Choroid plexus epithelial cell (primary cell): ENCODE data around the gene TLCD3A.

ENCODE experiments used
- DNase-seq: peaks from one replicate; pipeline ENCODE4 v3.0.0-alpha.2; 2010; ENCODE audit warnings: low read depth
- H3K4me3 ChIP-seq: 2 replicates; pipeline ENCODE4 v1.5.1; 2011; ENCODE audit warnings: low read depth, mild to moderate bottlenecking, control low read depth, low read length, moderate library complexity
- TF ChIP-seq, protein P1 (sequence below): conservative IDR thresholded peaks from 2 replicates; pipeline ENCODE4 v1.5.1; 2011; ENCODE audit warnings: low read depth, mild to moderate bottlenecking, control low read depth, inconsistent platforms, low read length, moderate library complexity

TLCD3A gene

DNA sequence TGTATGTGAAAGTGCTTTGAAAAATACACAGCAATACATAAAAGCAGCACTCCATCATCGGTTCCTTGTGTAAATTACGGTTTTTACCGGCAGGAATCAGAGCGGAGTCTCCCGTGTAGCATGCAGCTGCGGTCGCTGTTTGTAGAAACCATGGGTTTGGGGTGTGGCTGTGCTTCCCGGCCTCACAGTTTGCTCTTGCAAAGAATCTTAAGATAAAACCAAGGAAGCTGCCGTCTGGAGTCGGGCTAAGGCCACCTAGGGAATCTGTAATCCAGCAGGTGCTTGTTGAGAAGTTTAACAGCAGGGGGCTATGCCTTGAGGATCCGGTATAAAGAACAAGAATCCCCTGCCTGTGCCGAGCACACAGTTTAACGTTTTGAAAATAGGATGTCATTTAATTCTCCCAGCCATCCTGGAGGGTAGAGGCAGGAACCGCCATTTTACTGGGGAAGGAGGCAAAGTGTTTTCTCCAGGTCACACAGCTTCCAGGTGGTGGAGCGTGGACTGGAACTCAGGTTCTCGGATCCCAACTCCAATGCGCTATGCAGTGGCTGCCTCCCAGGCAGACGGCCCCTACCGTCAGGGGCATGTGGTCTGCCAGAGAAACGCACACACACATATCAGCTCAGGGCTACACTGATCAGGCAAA lies 6.0 kb upstream of the TLCD3A start:
- peak; percentile 32 for DNase-seq
- TF ChIP-seq, protein P1, sequence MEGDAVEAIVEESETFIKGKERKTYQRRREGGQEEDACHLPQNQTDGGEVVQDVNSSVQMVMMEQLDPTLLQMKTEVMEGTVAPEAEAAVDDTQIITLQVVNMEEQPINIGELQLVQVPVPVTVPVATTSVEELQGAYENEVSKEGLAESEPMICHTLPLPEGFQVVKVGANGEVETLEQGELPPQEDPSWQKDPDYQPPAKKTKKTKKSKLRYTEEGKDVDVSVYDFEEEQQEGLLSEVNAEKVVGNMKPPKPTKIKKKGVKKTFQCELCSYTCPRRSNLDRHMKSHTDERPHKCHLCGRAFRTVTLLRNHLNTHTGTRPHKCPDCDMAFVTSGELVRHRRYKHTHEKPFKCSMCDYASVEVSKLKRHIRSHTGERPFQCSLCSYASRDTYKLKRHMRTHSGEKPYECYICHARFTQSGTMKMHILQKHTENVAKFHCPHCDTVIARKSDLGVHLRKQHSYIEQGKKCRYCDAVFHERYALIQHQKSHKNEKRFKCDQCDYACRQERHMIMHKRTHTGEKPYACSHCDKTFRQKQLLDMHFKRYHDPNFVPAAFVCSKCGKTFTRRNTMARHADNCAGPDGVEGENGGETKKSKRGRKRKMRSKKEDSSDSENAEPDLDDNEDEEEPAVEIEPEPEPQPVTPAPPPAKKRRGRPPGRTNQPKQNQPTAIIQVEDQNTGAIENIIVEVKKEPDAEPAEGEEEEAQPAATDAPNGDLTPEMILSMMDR: no peak
- no peak overlapping the region for H3K4me3 ChIP-seq

DNA sequence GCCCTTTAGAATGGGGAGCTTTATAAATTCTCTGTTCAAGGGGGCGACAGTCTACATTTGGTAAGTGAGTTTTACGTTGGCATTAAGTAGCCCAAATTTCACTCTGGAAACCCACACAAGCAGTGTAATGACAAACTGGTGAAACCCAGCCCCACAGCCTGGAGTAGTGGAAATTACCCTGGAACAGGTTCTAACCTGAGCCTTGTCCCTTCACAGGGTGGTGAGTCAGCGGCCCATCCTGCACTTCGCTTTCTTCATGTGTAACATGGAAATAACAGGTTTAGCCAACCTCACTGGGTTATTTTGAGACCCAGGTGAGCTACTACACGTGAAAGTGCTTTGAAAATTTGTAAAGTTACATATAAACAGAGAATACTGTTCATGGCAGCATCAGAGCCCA lies 3.5 kb upstream of the TLCD3A start:
- TF ChIP-seq, protein P1: no peak

DNA sequence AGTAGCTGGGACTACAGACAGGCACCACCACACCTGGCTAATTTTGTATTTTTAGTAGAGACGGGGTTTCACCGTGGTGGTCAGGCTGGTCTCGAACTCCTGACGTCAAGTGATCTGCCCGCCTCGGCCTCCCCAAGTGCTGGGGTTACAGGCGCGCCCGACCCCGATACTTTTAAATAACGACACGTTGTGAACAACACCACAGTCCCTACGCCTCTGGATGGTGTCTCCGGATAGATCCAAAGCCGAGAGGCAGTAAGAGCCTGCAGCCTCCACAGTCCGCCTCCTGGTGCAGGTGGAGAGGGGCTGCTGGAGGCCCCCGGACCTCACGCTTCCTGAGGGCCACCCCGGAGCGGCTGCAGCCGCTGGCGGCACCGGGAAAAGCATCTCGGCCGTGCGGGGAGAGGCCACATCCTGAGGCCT lies 741 bp upstream of the TLCD3A start:
- TF ChIP-seq, protein P1: no peak
- peak; percentile 21 for DNase-seq
- H3K4me3 ChIP-seq: peak overlapping the region; percentile 72

More for the DNA sequence above, 3.5 kb upstream of the TLCD3A start:
- DNase-seq: no peak
- no peak overlapping the region for H3K4me3 ChIP-seq

DNA sequence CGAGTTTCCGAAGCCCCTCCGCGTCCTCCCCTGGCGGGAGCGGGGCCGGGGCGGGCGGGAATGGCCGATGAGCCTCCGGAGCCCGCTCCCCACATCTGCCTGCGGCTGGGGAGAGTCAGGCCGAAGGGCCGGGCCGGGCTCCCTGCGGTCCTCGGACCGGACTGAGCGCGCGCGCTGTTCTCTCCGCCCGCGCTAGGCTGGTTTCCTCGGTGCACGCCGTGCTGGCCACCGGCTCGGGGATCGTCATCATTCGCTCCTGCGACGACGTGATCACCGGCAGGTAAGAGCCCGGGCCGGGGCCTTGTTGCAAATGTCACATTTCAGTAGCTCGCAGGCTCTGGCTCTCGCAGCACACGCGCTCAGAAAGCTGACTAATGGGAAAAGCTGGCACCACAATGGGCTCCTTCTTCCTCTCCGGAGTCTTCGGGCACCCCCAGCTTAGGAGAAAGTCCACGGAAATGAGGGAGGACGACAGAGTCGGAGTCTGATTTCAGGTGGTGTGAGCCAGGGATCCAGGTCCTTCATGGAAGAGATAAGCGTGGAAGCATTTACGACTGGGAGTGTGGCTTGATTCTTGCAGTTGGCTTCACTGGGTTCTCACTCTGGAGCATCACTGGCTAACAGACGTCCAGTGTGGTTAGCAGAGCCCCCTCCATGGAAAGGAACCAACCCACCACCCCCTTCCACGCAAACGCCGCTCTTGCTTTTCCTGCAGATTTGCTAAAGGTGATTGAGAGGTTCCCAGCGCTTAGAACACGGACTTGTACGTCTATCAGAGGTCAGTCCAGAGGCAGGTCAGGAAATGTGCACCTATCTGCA lies 715 bp downstream of the TLCD3A start:
- DNase-seq: peak; percentile 41
- H3K4me3 ChIP-seq: peak overlapping the region; percentile 72
- TF ChIP-seq, protein P1: no peak

DNA sequence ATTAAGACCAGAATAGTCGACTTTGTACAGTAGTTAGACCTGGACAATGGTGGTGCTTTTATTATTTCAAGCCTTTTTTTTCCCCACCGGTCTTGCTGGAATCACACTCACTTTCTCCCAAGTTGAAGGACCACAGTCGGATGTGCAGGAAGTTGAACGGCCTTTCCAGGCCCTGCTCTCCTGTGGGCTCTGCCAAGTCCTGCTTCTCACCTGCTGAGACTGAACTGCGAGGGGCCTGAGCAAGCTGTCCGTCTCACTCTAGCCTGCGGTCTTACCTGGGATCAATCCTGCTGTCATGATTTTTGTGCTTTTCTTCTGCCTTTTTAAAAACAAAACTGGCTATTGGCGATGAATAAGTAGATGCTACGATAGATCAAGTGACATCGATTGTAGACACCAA lies 1.3 kb downstream of the TLCD3A start:
- DNase-seq: no peak
- H3K4me3 ChIP-seq: peak overlapping the region; percentile 72
- TF ChIP-seq, protein P1: no peak

DNA sequence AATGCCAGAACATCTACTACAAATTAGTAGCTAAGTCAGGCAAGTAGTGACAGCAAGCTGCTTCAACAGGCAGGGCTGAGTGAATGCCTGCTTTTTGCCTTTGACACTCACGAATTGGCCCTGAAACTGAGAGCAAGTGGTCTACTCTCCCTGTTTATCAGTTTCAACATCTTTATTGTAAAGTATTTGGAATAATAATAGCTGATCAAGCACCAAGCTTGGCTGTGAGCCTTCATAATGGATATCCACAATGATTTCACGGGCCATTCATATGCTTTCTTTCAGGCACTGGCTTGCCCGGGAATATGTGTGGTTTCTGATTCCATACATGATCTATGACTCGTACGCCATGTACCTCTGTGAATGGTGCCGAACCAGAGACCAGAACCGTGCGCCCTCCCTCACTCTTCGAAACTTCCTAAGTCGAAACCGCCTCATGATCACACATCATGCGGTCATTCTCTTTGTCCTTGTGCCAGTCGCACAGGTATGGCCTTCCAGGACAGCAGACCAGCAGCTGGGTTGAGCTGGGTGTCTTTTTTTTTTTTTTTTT lies 5.2 kb downstream of the TLCD3A start:
- no peak overlapping the region for H3K4me3 ChIP-seq
- no peak for DNase-seq
- TF ChIP-seq, protein P1: no peak
